ENCODE data around the gene TNFRSF8. TPM values are rescaled to one million over a fixed set of nuclear protein-coding genes. Genes with fewer than 3 reads are reported as not detected.

The TNFRSF8 gene
- total and polyA plus RNA-seq, 2 donors (not counting 1 experiment from before 2014, with no cell fraction given): 0.36 to 0.57 TPM

- ATAC-seq (ENCODE audit: low read depth): peak; percentile 28
- Mint-ChIP-seq H3K4me3 (peak overlapping the region; percentile 63), H3K9me3 (ENCODE audit: insufficient read depth) (no peaks in the 10 kb centered on the region), H3K27ac (peak overlapping the region; percentile 93), H3K27me3 (no peaks in the 10 kb centered on the region), H3K4me1 (peaks cover 71% of the 10 kb centered on the region)
- intact Hi-C loops (cut with micrococcal nuclease): loop anchor here (1.0 to 5.0 kb wide), 2 partner anchors 9 to 39 kb away; no protein-coding TSS in a partner anchor
- peak overlapping the region in 1 of 2 donors; percentile 59 for H3K27ac ChIP-seq (ENCODE audit: low read length in 2 of 2)
- H3K4me1 ChIP-seq (ENCODE audit: control insufficient read depth in 2 of 2, insufficient read depth in 2 of 2, low read length in 2 of 2): peaks cover 47 to 75% of the 10 kb centered on the region in 2 donors
- ChIA-PET POLR2A (interaction anchor here (0.7 to 5.0 kb wide), 2 partner anchors 8 to 10 kb away, joined by 3 to 30 read pairs; no protein-coding TSS in a partner anchor), CTCF (interaction anchor here (0.6 to 15.1 kb wide), 5 partner anchors 10 to 20 kb away, joined by 3 to 169 read pairs (median 5); no protein-coding TSS in a partner anchor)
- H3K27me3 ChIP-seq (replicated peaks in 1 of 4; ENCODE audit: control extremely low read depth in 1 of 4, control insufficient read depth in 3 of 4, insufficient read depth in 4 of 4, low read length in 3 of 4): no peaks in the 10 kb centered on the region
- H3K36me3 ChIP-seq (replicated peaks in 1 of 2; ENCODE audit: control extremely low read depth in 1 of 2, control insufficient read depth in 1 of 2, extremely low read depth in 1 of 2, insufficient read depth in 2 of 2, low read length in 1 of 2): no peaks in the 10 kb centered on the region
- H2AFZ ChIP-seq (ENCODE audit: insufficient read depth, low read depth, low read length, poor library complexity, severe bottlenecking): peak overlapping the region; percentile 12
- H3K4me2 ChIP-seq (replicated peaks; ENCODE audit: low read depth, low read length, poor library complexity, severe bottlenecking): peak overlapping the region; percentile 52
- no peak overlapping the region for H3K4me3 ChIP-seq (ENCODE audit: control extremely low read depth in 1 of 5, extremely low read depth in 1 of 5, insufficient read depth in 1 of 5, low read depth in 2 of 5, low read length in 4 of 5)
- H3K79me2 ChIP-seq (ENCODE audit: control insufficient read depth, insufficient read depth, low read length): no peaks in the 10 kb centered on the region
- no peak for TF ChIP-seq CTCF (IDR thresholded peaks at IDR 0.05)
- no peak for TF ChIP-seq EZH2 (IDR thresholded peaks at IDR 0.05; ENCODE audit: borderline replicate concordance, insufficient read depth, low read depth, low read length, poor library complexity, severe bottlenecking)
- H3K9ac ChIP-seq (ENCODE audit: low read length): no peak overlapping the region
- no peaks in the 10 kb centered on the region for H4K20me1 ChIP-seq (ENCODE audit: control insufficient read depth, insufficient read depth, low read length, poor library complexity, severe bottlenecking)
- WGBS (ENCODE audit: insufficient coverage): 28% methylated on average over 15 of the region's 21 CpGs
- H3K9me3 ChIP-seq (ENCODE audit: control extremely low read depth in 1 of 3, control insufficient read depth in 2 of 3, insufficient read depth in 1 of 3, low read length in 2 of 3): peaks cover 0 to 10% (median 0%) of the 10 kb centered on the region in 3 donors
- peak; percentile 44 for DNase-seq
Observed at GRCh38 chr1:12142891-12143630, 80.0 kb downstream of the TNFRSF8 start.
